Transverse colon (tissue), 4 donors: ENCODE data around the gene GRK4. TPM values are rescaled to one million over a fixed set of nuclear protein-coding genes. Genes with fewer than 3 reads are reported as not detected.

Experiments
- DNase-seq: peaks from one replicate; pipeline ENCODE4 v3.0.0-alpha.2; 2019
- H3K27ac ChIP-seq, 4 donors: fragments of 200-600 bp; sonication (generic); 2 replicates each; pipeline ENCODE4 v1.5.1; 2016 to 2018; ENCODE audit warnings: inconsistent platforms in 4 of 4
- H3K27me3 ChIP-seq: fragments of 200-600 bp; sonication (generic); 2 replicates; pipeline ENCODE4 v1.5.1; 2017; ENCODE audit warnings: inconsistent platforms
- H3K36me3 ChIP-seq, 4 donors: fragments of 200-600 bp; sonication (generic); 2 replicates each; pipeline ENCODE4 v1.5.1; 2017 to 2019; ENCODE audit warnings: inconsistent platforms in 4 of 4
- H3K4me1 ChIP-seq, 4 donors: fragments of 200-600 bp; sonication (generic); 2 replicates each; pipeline ENCODE4 v1.5.1; 2017 to 2020; ENCODE audit warnings: inconsistent platforms in 4 of 4
- H3K4me3 ChIP-seq, 4 donors: fragments of 200-600 bp; sonication (generic); 1 replicate in 1 of 4; 2 replicates in 3 of 4; pipeline versions ENCODE4 v1.5.1 to v1.6.1; 2017 to 2019; ENCODE audit warnings: inconsistent platforms in 4 of 4
- H3K9me3 ChIP-seq, 2 donors: fragments of 200-600 bp; sonication (generic); 2 replicates each; pipeline ENCODE4 v1.5.1; 2017 to 2019; ENCODE audit warnings: inconsistent platforms in 2 of 2
- CTCF ChIP-seq, 5 experiments: fragments of 200-600 bp in 3 of 5; fragments of 450-650 bp in 2 of 5; sonication (generic) in 3 of 5; IDR thresholded peaks; 1 replicate in 2 of 5; 2 replicates in 3 of 5; pipeline ENCODE4 v1.5.1; 2016 to 2017; ENCODE audit warnings: antibody characterized with exemption in 5 of 5, inconsistent platforms in 3 of 5, mild to moderate bottlenecking in 2 of 5, moderate library complexity in 1 of 5
- EP300 ChIP-seq: sonication (generic); formaldehyde crosslinking; IDR thresholded peaks from one replicate; pipeline ENCODE4 v1.6.1; 2017; ENCODE audit warnings: antibody characterized with exemption, low read depth
- POLR2A ChIP-seq: fragments of 450-650 bp; IDR thresholded peaks from one replicate; pipeline ENCODE4 v1.6.1; 2016; ENCODE audit warnings: antibody characterized with exemption, mild to moderate bottlenecking, moderate library complexity
- POLR2AphosphoS5 ChIP-seq, 3 donors: sonication (generic); formaldehyde crosslinking; IDR thresholded peaks; one replicate each; pipeline ENCODE4 v1.6.1; 2016; ENCODE audit warnings: antibody characterized with exemption in 3 of 3
- WGBS, 2 donors: methylation state at CpG; one replicate each; pipeline ENCODE4 v1.1.5; 2018; ENCODE audit warnings: low coverage in 1 of 2; 5-methylcytosine and 5-hydroxymethylcytosine counted together
- in situ Hi-C, 4 donors: fragments of 200-750 bp; cut with MboI; loops; one replicate each; pipeline versions ENCODE4 v1.15.0 to v1.15.1; 2017; ENCODE audit warnings: low sequenced_read_pairs in 3 of 4, low pct_ligation_motif_present in 1 of 4, low pct_unique_long_range_greater_than_20kb in 1 of 4
- intact Hi-C: fragments of 100-400 bp; cut with DNase I; formaldehyde crosslinking; loops from one replicate; pipeline ENCODE4 v1.15.1; 2023; ENCODE audit warnings: low total_unique reads
- total RNA-seq, 4 donors: library from RNA; depleted of rRNA; stranded (reverse); fragments of >200 nt; gene quantifications; one replicate each; pipeline ENCODE4 v1.1.0, GENCODE V29; 2016

The GRK4 gene
- total RNA-seq, 4 donors from 2014 or later: 2.5 to 7.9 (median 4.1) TPM

- TF ChIP-seq POLR2A: no peak
- no peak for TF ChIP-seq EP300
- no peak for TF ChIP-seq POLR2AphosphoS5 (IDR thresholded peaks at IDR 0.05)
- no peak for TF ChIP-seq CTCF (IDR thresholded peaks at IDR 0.05)
- DNase-seq: no peak
- intact Hi-C loops (no loop called here), in situ Hi-C loops (loop anchor here in 2 of 4 donors (25.0 kb wide), 1 partner anchor 166 kb away; the partner anchor contains the start of gene TNIP2 (in 2 of the 2))
- Histone ChIP-seq H3K9me3 (no peaks in the 10 kb centered on the region), H3K4me3 (no peak overlapping the region), H3K27me3 (no peaks in the 10 kb centered on the region), H3K36me3 (peaks cover 0 to 27% (median 6%) of the 10 kb centered on the region in 4 donors), H3K4me1 (peaks cover 7 to 35% (median 23%) of the 10 kb centered on the region in 4 donors), H3K27ac (no peak overlapping the region)
- WGBS, 2 donors: 91% methylated on average over 32 of the region's 32 CpGs; no CpG with 5 or more reads in 1 of the 2 donors
Observed at GRCh38 chr4:2928242-2929176, 34.9 kb upstream of the GRK4 start.

GRCh38 chr4:2929469-2929868 is 33.9 kb upstream of the GRK4 start:
- no peaks in the 10 kb centered on the region for H3K9me3 ChIP-seq
- no peaks in the 10 kb centered on the region for H3K27me3 ChIP-seq
- no peak overlapping the region for H3K27ac ChIP-seq
- TF ChIP-seq EP300 (no peak), CTCF (IDR thresholded peaks at IDR 0.05) (no peak), POLR2AphosphoS5 (IDR thresholded peaks at IDR 0.05) (no peak), POLR2A (no peak)
- H3K36me3 ChIP-seq: peaks cover 0 to 27% (median 6%) of the 10 kb centered on the region in 4 donors
- in situ Hi-C loops (loop anchor here in 2 of 4 donors (25.0 kb wide), 1 partner anchor 167 kb away; the partner anchor contains the start of gene TNIP2 (in 2 of the 2)), intact Hi-C loops (no loop called here)
- 80 to 91% methylated on average over 1 to 16 of the region's 16 CpGs for WGBS, 2 donors
- H3K4me3 ChIP-seq: no peak overlapping the region
- no peak for DNase-seq
- peaks cover 7 to 39% (median 28%) of the 10 kb centered on the region in 4 donors for H3K4me1 ChIP-seq

GRCh38 chr4:2930135-2930757 is 33.1 kb upstream of the GRK4 start:
- H3K27ac ChIP-seq: peak overlapping the region; percentile 90 to 97 (median 92)
- H3K27me3 ChIP-seq: no peaks in the 10 kb centered on the region
- H3K9me3 ChIP-seq: no peaks in the 10 kb centered on the region
- H3K4me1 ChIP-seq: peaks cover 7 to 39% (median 29%) of the 10 kb centered on the region in 4 donors
- H3K36me3 ChIP-seq: peaks cover 0 to 27% (median 6%) of the 10 kb centered on the region in 4 donors
- intact Hi-C loops (loop anchor here (5.0 kb wide), 2 partner anchors 88 to 168 kb away; partner anchors contain the start of gene ADD1), in situ Hi-C loops (loop anchor here in 2 of 4 donors (25.0 kb wide), 1 partner anchor 168 kb away; the partner anchor contains the start of gene TNIP2 (in 2 of the 2))
- no peak for DNase-seq
- TF ChIP-seq POLR2AphosphoS5 (IDR thresholded peaks at IDR 0.05) (no peak), POLR2A (no peak), EP300 (no peak), CTCF (IDR thresholded peaks at IDR 0.05) (no peak)
- H3K4me3 ChIP-seq: no peak overlapping the region
- WGBS, 2 donors: 71 to 85% methylated on average over 6 to 9 of the region's 12 CpGs
